Liver (tissue), 9 donors: ENCODE measurements around the gene POLR2L. TPM values are rescaled to one million over a fixed set of nuclear protein-coding genes. Genes with fewer than 3 reads are reported as not detected.

Experiments
- DNase-seq: peaks from one replicate; pipeline ENCODE4 v3.0.0-alpha.2; 2017; ENCODE audit warnings: low spot score
- H3K27ac ChIP-seq, 2 donors: one replicate each; pipeline ENCODE4 v1.7.0; 2013; ENCODE audit warnings: inconsistent platforms in 2 of 2, low read length in 2 of 2, control low read depth in 1 of 2, low read depth in 1 of 2, mild to moderate bottlenecking in 1 of 2
- H3K27me3 ChIP-seq, 4 donors: one replicate each; pipeline versions ENCODE4 v1.6.1 to v1.7.0; 2013; ENCODE audit warnings: low read length in 3 of 4, inconsistent platforms in 1 of 4, mild to moderate bottlenecking in 1 of 4, moderate library complexity in 1 of 4; ENCODE audit not compliant: control insufficient read depth in 4 of 4, insufficient read depth in 4 of 4
- H3K36me3 ChIP-seq, 4 donors: one replicate each; pipeline versions ENCODE4 v1.6.1 to v1.7.0; 2013; ENCODE audit warnings: low read length in 3 of 4, mild to moderate bottlenecking in 3 of 4, low read depth in 1 of 4, moderate library complexity in 1 of 4; ENCODE audit not compliant: control insufficient read depth in 4 of 4, insufficient read depth in 3 of 4
- H3K4me1 ChIP-seq, 4 donors: one replicate each; pipeline versions ENCODE4 v1.6.1 to v1.7.0; 2013; ENCODE audit warnings: low read length in 3 of 4, mild to moderate bottlenecking in 3 of 4, moderate library complexity in 1 of 4; ENCODE audit not compliant: control insufficient read depth in 4 of 4, insufficient read depth in 4 of 4
- H3K4me3 ChIP-seq, 3 donors: one replicate each; pipeline versions ENCODE4 v1.6.1 to v1.7.0; 2013; ENCODE audit warnings: low read length in 3 of 3, control low read depth in 1 of 3, low read depth in 1 of 3, mild to moderate bottlenecking in 1 of 3
- H3K9ac ChIP-seq, 2 donors: one replicate each; pipeline ENCODE4 v1.7.0; 2013; ENCODE audit warnings: low read length in 2 of 2, mild to moderate bottlenecking in 2 of 2, moderate library complexity in 2 of 2, control low read depth in 1 of 2, low read depth in 1 of 2
- H3K9me3 ChIP-seq, 4 donors: one replicate each; pipeline versions ENCODE4 v1.6.1 to v1.7.0; 2013; ENCODE audit warnings: low read length in 3 of 4; ENCODE audit not compliant: control insufficient read depth in 4 of 4
- FOXA2 ChIP-seq: IDR thresholded peaks from 2 replicates; pipeline ENCODE4 v1.6.1; 2016; ENCODE audit warnings: antibody characterized with exemption
- HNF4A ChIP-seq, 2 donors: conservative IDR thresholded peaks; 2 replicates each; pipeline ENCODE4 v1.6.1; 2016; ENCODE audit warnings: antibody characterized with exemption in 2 of 2, mild to moderate bottlenecking in 2 of 2
- JUND ChIP-seq, 2 donors: IDR thresholded peaks; 2 replicates each; pipeline ENCODE4 v1.6.1; 2016; ENCODE audit warnings: antibody characterized with exemption in 2 of 2
- NR2F2 ChIP-seq: IDR thresholded peaks from 2 replicates; pipeline ENCODE4 v1.6.1; 2016; ENCODE audit warnings: antibody characterized with exemption
- RXRA ChIP-seq, 2 donors: IDR thresholded peaks; 2 replicates each; pipeline ENCODE4 v1.6.1; 2017 to 2018; ENCODE audit warnings: antibody characterized with exemption in 2 of 2, mild to moderate bottlenecking in 1 of 2
- SP1 ChIP-seq: IDR thresholded peaks from 2 replicates; pipeline ENCODE4 v1.6.1; 2018; ENCODE audit warnings: antibody characterized with exemption, mild to moderate bottlenecking
- WGBS: extraction: QIAGEN DNeasy Blood & Tissue Kit; methylation state at CpG from one replicate; pipeline ENCODE4 v1.1.7; 2013; 5-methylcytosine and 5-hydroxymethylcytosine counted together
- polyA plus RNA-seq, 2 donors: library from polyadenylated mRNA; stranded (reverse) in 1 of 2; unstranded in 1 of 2; fragments of 200-250 nt in 1 of 2; fragments of >200 nt in 1 of 2; fragmentation: Nextera tagmentation in 1 of 2; extraction: Ambion mirVana in 1 of 2; gene quantifications; one replicate each; pipeline versions ENCODE4 v1.2.1 to v1.2.3, GENCODE V29; 2013 to 2015
- total RNA-seq, 2 donors: library from RNA; depleted of rRNA; stranded (reverse); fragments of >200 nt; gene quantifications; one replicate each; pipeline ENCODE4 v1.2.3, GENCODE V29; 2014
- TF ChIP-seq, protein P1 (sequence below): IDR thresholded peaks from 2 replicates; pipeline ENCODE4 v1.6.1; 2016; ENCODE audit warnings: antibody characterized with exemption
- TF ChIP-seq, protein P2 (sequence below): IDR thresholded peaks from 2 replicates; pipeline ENCODE4 v1.6.1; 2016; ENCODE audit warnings: antibody characterized with exemption, mild to moderate bottlenecking
- TF ChIP-seq, protein P3 (sequence below): fragments of 150-350 bp; IDR thresholded peaks from 2 replicates; pipeline ENCODE4 v1.5.1; 2017; ENCODE audit warnings: improper control_type of control experiment, low read depth, low read length; ENCODE audit not compliant: missing input control
- donor health status: healthy.
- donor health status: healthy.
- donor health status: healthy.
- donor health status: healthy.
- donor health status: healthy.

Gene POLR2L
- total and polyA plus RNA-seq, 4 donors = 28.1 to 230 (median 106) TPM

DNA sequence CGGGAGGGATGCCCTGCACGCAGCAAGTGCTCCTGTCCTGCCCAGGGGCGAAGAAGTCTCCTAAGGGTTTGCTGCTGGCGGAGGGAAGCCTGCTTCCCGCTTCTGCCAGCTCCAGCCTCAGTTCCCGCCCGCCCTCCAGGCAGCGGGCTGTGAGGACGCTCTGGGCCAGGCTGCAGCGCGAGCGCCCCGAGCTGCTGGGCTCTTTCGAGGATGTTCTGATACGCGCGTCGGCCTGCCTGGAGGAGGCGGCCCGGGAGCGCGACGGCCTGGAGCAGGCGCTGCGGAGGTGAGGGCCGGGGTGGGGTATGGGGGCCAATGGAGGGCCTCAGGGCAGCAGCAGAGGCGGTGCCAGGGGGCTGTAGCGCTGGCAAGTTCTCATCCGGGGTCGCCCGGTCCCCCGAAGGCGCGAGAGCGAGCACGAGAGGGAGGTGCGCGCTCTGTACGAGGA lies 12.5 kb downstream of the POLR2L start:
- peaks cover 51 to 90% (median 71%) of the 10 kb centered on the region in 4 donors for H3K4me1 ChIP-seq
- no peaks in the 10 kb centered on the region for H3K36me3 ChIP-seq
- DNase-seq = no peak
- peak overlapping the region in 1 of 3 donors; percentile 37 for H3K4me3 ChIP-seq
- H3K27ac ChIP-seq = peak overlapping the region in 1 of 2 donors; percentile 50
- 6% methylated on average over 39 of the region's 39 CpGs for WGBS
- no peak overlapping the region for H3K9ac ChIP-seq
- no peaks in the 10 kb centered on the region for H3K9me3 ChIP-seq
- H3K27me3 ChIP-seq = no peaks in the 10 kb centered on the region
- TF ChIP-seq, protein P1, sequence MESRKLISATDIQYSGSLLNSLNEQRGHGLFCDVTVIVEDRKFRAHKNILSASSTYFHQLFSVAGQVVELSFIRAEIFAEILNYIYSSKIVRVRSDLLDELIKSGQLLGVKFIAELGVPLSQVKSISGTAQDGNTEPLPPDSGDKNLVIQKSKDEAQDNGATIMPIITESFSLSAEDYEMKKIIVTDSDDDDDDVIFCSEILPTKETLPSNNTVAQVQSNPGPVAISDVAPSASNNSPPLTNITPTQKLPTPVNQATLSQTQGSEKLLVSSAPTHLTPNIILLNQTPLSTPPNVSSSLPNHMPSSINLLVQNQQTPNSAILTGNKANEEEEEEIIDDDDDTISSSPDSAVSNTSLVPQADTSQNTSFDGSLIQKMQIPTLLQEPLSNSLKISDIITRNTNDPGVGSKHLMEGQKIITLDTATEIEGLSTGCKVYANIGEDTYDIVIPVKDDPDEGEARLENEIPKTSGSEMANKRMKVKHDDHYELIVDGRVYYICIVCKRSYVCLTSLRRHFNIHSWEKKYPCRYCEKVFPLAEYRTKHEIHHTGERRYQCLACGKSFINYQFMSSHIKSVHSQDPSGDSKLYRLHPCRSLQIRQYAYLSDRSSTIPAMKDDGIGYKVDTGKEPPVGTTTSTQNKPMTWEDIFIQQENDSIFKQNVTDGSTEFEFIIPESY = no peak
- TF ChIP-seq HNF4A (conservative IDR thresholded peaks at IDR 0.05) = no peak
- TF ChIP-seq, protein P2, sequence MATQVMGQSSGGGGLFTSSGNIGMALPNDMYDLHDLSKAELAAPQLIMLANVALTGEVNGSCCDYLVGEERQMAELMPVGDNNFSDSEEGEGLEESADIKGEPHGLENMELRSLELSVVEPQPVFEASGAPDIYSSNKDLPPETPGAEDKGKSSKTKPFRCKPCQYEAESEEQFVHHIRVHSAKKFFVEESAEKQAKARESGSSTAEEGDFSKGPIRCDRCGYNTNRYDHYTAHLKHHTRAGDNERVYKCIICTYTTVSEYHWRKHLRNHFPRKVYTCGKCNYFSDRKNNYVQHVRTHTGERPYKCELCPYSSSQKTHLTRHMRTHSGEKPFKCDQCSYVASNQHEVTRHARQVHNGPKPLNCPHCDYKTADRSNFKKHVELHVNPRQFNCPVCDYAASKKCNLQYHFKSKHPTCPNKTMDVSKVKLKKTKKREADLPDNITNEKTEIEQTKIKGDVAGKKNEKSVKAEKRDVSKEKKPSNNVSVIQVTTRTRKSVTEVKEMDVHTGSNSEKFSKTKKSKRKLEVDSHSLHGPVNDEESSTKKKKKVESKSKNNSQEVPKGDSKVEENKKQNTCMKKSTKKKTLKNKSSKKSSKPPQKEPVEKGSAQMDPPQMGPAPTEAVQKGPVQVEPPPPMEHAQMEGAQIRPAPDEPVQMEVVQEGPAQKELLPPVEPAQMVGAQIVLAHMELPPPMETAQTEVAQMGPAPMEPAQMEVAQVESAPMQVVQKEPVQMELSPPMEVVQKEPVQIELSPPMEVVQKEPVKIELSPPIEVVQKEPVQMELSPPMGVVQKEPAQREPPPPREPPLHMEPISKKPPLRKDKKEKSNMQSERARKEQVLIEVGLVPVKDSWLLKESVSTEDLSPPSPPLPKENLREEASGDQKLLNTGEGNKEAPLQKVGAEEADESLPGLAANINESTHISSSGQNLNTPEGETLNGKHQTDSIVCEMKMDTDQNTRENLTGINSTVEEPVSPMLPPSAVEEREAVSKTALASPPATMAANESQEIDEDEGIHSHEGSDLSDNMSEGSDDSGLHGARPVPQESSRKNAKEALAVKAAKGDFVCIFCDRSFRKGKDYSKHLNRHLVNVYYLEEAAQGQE = no peak
- no peak for TF ChIP-seq SP1
- no peak for TF ChIP-seq RXRA (IDR thresholded peaks at IDR 0.05)
- TF ChIP-seq, protein P3, sequence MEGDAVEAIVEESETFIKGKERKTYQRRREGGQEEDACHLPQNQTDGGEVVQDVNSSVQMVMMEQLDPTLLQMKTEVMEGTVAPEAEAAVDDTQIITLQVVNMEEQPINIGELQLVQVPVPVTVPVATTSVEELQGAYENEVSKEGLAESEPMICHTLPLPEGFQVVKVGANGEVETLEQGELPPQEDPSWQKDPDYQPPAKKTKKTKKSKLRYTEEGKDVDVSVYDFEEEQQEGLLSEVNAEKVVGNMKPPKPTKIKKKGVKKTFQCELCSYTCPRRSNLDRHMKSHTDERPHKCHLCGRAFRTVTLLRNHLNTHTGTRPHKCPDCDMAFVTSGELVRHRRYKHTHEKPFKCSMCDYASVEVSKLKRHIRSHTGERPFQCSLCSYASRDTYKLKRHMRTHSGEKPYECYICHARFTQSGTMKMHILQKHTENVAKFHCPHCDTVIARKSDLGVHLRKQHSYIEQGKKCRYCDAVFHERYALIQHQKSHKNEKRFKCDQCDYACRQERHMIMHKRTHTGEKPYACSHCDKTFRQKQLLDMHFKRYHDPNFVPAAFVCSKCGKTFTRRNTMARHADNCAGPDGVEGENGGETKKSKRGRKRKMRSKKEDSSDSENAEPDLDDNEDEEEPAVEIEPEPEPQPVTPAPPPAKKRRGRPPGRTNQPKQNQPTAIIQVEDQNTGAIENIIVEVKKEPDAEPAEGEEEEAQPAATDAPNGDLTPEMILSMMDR = no peak
- no peak for TF ChIP-seq JUND (IDR thresholded peaks at IDR 0.05)

DNA sequence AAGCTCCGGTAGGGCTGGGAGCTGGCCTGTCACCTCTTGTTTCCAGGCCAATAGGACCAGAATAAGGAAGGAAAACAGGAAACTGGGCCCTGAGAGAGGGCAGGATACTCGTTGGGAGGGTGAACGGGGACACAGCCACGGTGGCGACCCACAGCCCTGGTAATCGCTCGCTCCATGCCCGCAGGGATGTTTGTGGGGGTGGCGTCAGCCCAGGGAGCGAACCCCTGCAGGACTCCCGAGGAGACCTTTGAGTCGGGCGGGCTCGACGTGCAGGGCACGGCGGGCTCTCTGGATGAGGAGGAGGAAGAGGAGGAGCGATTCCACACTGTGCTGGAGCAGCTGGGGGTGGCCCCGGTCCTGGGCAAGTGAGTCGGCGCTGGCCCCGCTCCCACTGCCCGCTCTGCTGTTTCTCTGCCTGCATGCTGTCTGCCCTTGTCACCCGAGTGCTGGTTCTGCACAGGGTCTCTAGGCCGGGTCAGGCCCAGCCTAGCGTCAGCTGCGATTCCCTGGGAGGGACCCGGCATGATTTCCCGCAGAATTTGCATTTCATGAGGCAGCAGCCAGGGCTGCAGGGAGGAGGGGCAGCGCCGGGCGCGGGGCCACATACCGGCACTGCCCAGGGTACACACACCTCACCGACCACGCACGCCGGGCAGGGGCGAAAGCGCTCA lies 13.0 kb downstream of the POLR2L start:
- H3K9me3 ChIP-seq = no peaks in the 10 kb centered on the region
- peaks cover 0 to 5% (median 2%) of the 10 kb centered on the region in 4 donors for H3K36me3 ChIP-seq
- H3K4me1 ChIP-seq = peaks cover 51 to 90% (median 71%) of the 10 kb centered on the region in 4 donors
- WGBS = 18% methylated on average over 40 of the region's 40 CpGs
- H3K27ac ChIP-seq = peak overlapping the region; percentile 14 to 43
- no peaks in the 10 kb centered on the region for H3K27me3 ChIP-seq
- peak overlapping the region in 1 of 3 donors; percentile 37 for H3K4me3 ChIP-seq
- DNase-seq = no peak
- peak overlapping the region in 1 of 2 donors; percentile 9 for H3K9ac ChIP-seq
- peak; percentile 99 for TF ChIP-seq NR2F2
- TF ChIP-seq FOXA2 = no peak
- TF ChIP-seq SP1 = peak; percentile 56
- TF ChIP-seq RXRA (IDR thresholded peaks at IDR 0.05) = peak; percentile 17 to 43
